ENCODE data around the gene DENND6A.

DNA sequence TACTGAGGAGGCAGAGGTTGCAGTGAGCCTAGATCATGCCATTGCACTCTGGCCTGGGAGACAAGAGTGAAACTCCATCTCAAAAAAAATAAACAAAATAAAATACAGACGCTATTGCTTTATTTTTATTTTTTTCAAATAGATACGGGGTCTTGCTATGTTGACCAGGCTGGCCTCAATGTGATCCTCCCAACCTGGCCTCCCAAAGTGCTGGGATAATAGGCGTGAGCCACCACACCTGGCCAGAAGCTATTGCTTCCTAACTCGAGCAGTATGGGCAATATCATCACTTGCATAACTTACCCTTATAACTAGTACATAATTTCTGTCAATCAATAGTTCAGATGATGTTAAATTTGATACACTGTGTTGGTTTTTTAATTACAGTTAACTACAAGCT lies 98.7 kb downstream of the DENND6A start:
- TF ChIP-seq, protein P1, sequence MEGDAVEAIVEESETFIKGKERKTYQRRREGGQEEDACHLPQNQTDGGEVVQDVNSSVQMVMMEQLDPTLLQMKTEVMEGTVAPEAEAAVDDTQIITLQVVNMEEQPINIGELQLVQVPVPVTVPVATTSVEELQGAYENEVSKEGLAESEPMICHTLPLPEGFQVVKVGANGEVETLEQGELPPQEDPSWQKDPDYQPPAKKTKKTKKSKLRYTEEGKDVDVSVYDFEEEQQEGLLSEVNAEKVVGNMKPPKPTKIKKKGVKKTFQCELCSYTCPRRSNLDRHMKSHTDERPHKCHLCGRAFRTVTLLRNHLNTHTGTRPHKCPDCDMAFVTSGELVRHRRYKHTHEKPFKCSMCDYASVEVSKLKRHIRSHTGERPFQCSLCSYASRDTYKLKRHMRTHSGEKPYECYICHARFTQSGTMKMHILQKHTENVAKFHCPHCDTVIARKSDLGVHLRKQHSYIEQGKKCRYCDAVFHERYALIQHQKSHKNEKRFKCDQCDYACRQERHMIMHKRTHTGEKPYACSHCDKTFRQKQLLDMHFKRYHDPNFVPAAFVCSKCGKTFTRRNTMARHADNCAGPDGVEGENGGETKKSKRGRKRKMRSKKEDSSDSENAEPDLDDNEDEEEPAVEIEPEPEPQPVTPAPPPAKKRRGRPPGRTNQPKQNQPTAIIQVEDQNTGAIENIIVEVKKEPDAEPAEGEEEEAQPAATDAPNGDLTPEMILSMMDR (IDR thresholded peaks at IDR 0.05 in 8 of 11, conservative IDR thresholded peaks at IDR 0.05 in 3 of 11): no peak
- TF ChIP-seq POLR2AphosphoS5 (IDR thresholded peaks at IDR 0.05) (no peak), POLR2A (IDR thresholded peaks at IDR 0.05) (no peak)
